ENCODE data around the gene CCDC186.

Gene CCDC186

DNA sequence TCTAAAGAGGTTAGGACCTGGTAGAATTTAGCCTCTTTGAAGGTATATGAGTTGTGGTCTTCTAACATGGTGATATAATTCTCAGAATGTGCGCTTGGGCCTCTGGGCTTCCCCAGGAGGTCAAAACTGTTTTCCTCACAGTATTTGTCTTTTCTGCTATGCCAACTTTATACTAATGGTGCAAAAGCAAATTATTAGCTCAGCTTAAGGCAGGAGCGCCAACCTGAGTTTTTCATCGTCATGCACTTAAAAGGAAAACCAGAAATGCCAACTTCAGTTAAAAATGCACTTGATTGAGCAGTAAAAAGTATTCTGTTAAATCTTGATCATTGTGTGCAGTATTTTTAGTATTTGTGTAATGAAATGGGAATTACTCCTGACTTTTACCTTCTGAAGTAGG, 14.9 kb upstream of the CCDC186 start:
- POLR2A ChIA-PET: no interaction called here

DNA sequence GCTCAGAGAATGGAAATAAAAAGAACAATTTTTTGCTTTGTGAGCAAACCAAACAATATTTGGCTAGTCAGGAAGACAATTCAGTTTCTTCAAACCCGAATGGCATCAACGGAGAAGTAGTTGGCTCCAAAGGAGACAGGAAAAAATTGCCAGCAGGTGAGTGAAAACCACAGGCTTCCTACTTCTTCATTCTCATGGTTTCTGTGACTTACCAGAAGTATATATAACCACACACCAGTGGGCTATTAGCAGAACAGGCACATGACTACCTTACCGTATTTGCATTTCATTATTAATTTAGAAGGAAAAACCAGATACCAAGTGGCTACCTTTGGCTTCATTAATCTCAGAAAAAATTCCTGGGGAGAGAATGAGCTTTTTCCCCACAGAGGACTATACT, 14.0 kb upstream of the CCDC186 start:
- TF ChIP-seq, protein P1, sequence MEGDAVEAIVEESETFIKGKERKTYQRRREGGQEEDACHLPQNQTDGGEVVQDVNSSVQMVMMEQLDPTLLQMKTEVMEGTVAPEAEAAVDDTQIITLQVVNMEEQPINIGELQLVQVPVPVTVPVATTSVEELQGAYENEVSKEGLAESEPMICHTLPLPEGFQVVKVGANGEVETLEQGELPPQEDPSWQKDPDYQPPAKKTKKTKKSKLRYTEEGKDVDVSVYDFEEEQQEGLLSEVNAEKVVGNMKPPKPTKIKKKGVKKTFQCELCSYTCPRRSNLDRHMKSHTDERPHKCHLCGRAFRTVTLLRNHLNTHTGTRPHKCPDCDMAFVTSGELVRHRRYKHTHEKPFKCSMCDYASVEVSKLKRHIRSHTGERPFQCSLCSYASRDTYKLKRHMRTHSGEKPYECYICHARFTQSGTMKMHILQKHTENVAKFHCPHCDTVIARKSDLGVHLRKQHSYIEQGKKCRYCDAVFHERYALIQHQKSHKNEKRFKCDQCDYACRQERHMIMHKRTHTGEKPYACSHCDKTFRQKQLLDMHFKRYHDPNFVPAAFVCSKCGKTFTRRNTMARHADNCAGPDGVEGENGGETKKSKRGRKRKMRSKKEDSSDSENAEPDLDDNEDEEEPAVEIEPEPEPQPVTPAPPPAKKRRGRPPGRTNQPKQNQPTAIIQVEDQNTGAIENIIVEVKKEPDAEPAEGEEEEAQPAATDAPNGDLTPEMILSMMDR (IDR thresholded peaks at IDR 0.05; ENCODE audit: control extremely low read depth, extremely low read depth, low read depth, missing control alignments): no peak
- ChIA-PET POLR2A (no interaction called here), CTCF (interaction anchor here (0.6 to 2.1 kb wide), 5 partner anchors 9 to 116 kb away, joined by 3 to 7 read pairs (median 4); partner anchors contain the start of gene CCDC186)
- no peak for DNase-seq (ENCODE audit: extremely low spot score)

More for the DNA sequence above, 14.9 kb upstream of the CCDC186 start:
- DNase-seq (ENCODE audit: extremely low spot score): no peak
- CTCF ChIA-PET: interaction anchor here (1.1 to 2.1 kb wide), 5 partner anchors 10 to 53 kb away, joined by 3 to 7 read pairs (median 4); partner anchors contain the start of gene CCDC186
- TF ChIP-seq, protein P1 (IDR thresholded peaks at IDR 0.05; ENCODE audit: control extremely low read depth, extremely low read depth, low read depth, missing control alignments): no peak

DNA sequence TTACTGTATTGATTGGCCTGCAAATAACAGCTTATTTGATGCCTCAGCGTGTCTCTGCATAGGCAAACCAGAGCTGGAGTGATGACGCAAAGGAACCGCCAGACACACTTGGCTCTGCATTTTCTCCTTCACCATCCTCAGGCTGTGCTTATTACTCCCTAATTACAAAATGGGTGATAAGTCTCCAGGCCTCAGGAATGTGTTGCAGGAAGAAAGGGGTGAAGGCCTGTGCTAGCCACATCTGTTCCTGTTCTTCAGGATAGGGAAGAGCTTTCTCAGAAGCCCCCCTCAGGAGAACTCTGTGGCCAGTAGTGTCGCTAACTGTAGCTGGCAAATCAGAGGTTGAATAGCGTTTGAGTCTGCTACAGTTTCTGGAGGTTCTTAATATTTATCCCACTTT, 10.3 kb upstream of the CCDC186 start:
- no peak for DNase-seq (ENCODE audit: extremely low spot score)
- TF ChIP-seq, protein P1 (IDR thresholded peaks at IDR 0.05; ENCODE audit: control extremely low read depth, extremely low read depth, low read depth, missing control alignments): no peak
- ChIA-PET CTCF (no interaction called here), POLR2A (no interaction called here)

DNA sequence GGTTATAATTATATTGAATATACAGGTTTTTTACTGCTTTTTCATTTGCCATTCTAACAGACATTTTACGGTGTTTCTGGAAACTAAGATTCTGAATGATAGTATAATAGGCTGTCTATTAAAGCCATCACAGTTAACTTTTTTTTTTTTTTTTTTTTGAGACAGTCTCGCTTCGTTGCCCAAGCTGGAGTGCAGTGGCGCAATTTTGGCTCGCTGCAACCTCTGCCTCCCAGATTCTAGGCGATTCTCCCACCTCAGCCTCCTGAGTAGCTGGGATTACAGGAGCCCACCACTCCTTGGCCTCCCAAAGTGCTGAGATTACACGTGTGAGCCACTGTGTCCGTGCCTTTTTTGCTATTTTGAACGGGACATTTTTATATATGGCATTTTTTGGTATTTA, 9.6 kb upstream of the CCDC186 start:
- ChIA-PET CTCF (no interaction called here), POLR2A (no interaction called here)
- no peak for DNase-seq (ENCODE audit: extremely low spot score)
- TF ChIP-seq, protein P1 (IDR thresholded peaks at IDR 0.05; ENCODE audit: control extremely low read depth, extremely low read depth, low read depth, missing control alignments): no peak

DNA sequence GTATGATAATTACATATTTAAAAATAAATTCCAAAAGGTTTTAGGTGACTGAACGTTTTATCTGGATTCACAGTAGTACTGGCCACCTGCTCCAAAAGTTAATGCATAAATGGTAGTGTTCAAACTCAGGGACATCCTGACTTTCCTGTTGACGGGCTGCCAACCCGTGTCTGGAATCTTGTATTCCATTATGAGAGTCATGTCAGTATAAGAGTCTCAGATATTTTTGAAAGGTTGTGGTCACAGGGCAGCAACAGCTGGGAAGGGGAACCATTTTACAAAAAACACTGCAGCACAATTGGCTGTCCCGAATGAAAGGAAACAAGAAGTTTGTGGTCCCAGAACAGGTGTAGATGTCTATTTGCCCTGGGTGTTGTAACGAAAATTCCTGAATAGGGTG, 8.0 kb upstream of the CCDC186 start:
- DNase-seq (ENCODE audit: extremely low spot score): no peak
- TF ChIP-seq, protein P1 (IDR thresholded peaks at IDR 0.05; ENCODE audit: control extremely low read depth, extremely low read depth, low read depth, missing control alignments): no peak
- ChIA-PET POLR2A (no interaction called here), CTCF (no interaction called here)

DNA sequence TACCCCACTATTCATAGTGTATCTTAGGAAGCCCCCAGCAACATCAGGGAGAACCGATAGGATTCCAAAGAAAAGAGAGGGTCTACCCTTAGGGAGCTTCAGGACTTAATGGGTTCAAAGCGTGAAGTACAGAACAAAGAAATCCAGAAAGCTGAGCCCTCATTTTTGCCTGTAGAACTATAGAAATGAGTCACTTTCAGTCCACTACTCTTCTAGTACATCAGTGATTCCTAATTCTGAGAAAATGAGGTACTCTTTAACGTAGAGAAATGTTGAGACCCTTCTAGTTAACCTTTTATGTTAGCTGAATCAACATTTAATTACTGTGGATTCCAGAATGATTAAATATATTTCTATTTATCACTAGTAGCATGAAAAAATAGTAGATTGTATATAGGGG, 6.9 kb upstream of the CCDC186 start:
- no peak for DNase-seq (ENCODE audit: extremely low spot score)
- TF ChIP-seq, protein P1 (IDR thresholded peaks at IDR 0.05; ENCODE audit: control extremely low read depth, extremely low read depth, low read depth, missing control alignments): no peak
- ChIA-PET POLR2A (no interaction called here), CTCF (interaction anchor here (1.1 to 1.4 kb wide), 2 partner anchors 9 to 273 kb away, joined by 3 read pairs; no protein-coding TSS in a partner anchor)

DNA sequence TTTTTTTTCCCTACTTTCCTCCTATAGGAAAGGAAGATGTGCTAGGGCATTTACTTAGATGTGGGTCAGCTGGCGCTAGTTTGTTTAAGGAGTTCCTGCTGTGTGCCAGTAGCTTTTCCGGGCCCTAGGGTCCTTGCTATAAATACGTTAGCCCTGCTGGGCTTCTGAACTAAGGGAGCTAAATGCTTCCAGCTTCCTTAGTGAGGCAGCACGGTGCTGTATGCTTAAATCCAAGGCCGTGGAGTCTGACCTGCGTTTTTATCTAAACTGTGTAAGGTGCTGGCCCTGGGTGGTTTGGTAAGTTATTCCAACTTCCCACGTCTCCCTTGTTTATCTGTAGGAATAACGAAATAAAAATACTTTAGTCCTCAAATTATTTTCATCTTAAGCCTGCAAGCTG, 5.7 kb upstream of the CCDC186 start:
- DNase-seq (ENCODE audit: extremely low spot score): no peak
- TF ChIP-seq, protein P1 (IDR thresholded peaks at IDR 0.05; ENCODE audit: control extremely low read depth, extremely low read depth, low read depth, missing control alignments): no peak
- ChIA-PET POLR2A (no interaction called here), CTCF (interaction anchor here (1.1 to 1.4 kb wide), 2 partner anchors 10 to 274 kb away, joined by 3 read pairs; no protein-coding TSS in a partner anchor)
